IMR-90 (cell line): ENCODE data around the gene MTCH2. TPM values are rescaled to one million over a fixed set of nuclear protein-coding genes. Genes with fewer than 3 reads are reported as not detected.

Experiments used
- ATAC-seq: fragments of 200-7000 bp; cut with Tn5 transposase; 2 replicates; pipeline ENCODE4 v1.9.1; 2020; ENCODE audit warnings: low read depth, mild to moderate bottlenecking, moderate library complexity
- BruUV-seq: library from RNA; stranded (reverse); fragments of 400-500 nt; replicated peaks from 2 replicates; lab custom pipeline; 2021; lab: Mats Ljungman, UMichigan
- CTCF ChIA-PET: fragments of 300-600 bp; formaldehyde crosslinking; extraction: SDS; loops from one replicate; lab custom pipeline; 2021; ENCODE audit warnings: antibody characterized with exemption; lab: Yijun Ruan, JAX
- POLR2A ChIA-PET: fragments of 300-600 bp; sonication (Branson Sonifier 250); formaldehyde crosslinking; loops from one replicate; lab custom pipeline; 2022; ENCODE audit warnings: antibody characterized with exemption; ENCODE audit not compliant: unreplicated experiment; lab: Charles Lee
- DNase-seq: peaks from one replicate; pipeline ENCODE4 v3.0.0; 2013
- H2AFZ ChIP-seq: replicated peaks from 2 replicates; pipeline ENCODE3; 2013; ENCODE audit warnings: low read length, mild to moderate bottlenecking; ENCODE audit not compliant: poor library complexity
- H2AK5ac ChIP-seq: 2 replicates; pipeline ENCODE4 v1.6.1; 2013; ENCODE audit warnings: low read depth, low read length, inconsistent platforms
- H2AK9ac ChIP-seq: replicated peaks from 2 replicates; pipeline ENCODE3; 2013; ENCODE audit warnings: mild to moderate bottlenecking, low read depth, low read length, moderate library complexity; ENCODE audit not compliant: poor library complexity
- H2BK120ac ChIP-seq: 2 replicates; pipeline ENCODE4 v1.6.1; 2013; ENCODE audit warnings: low read depth, low read length, inconsistent platforms
- H2BK15ac ChIP-seq: 3 replicates; pipeline ENCODE4 v1.6.1; 2013; ENCODE audit warnings: low read depth, low read length, inconsistent platforms
- H2BK20ac ChIP-seq: 2 replicates; pipeline ENCODE4 v1.6.1; 2013; ENCODE audit warnings: low read depth, mild to moderate bottlenecking, inconsistent platforms, low read length, moderate library complexity
- H2BK5ac ChIP-seq: 2 replicates; pipeline ENCODE4 v1.6.1; 2013; ENCODE audit warnings: mild to moderate bottlenecking, low read depth, low read length, inconsistent platforms; ENCODE audit not compliant: poor library complexity, severe bottlenecking
- H3K14ac ChIP-seq: replicated peaks from 2 replicates; pipeline ENCODE4 v1.6.1; 2013; ENCODE audit warnings: low read depth, low read length, inconsistent platforms
- H3K18ac ChIP-seq: 2 replicates; pipeline ENCODE4 v1.6.1; 2013; ENCODE audit warnings: low read depth, low read length, control low read depth
- H3K23ac ChIP-seq: 2 replicates; pipeline ENCODE4 v1.6.1; 2013; ENCODE audit warnings: low read depth, low read length, inconsistent platforms
- H3K27ac ChIP-seq: 2 replicates; pipeline ENCODE4 v1.5.1; 2013; ENCODE audit warnings: mild to moderate bottlenecking, control low read depth, low read length; ENCODE audit not compliant: insufficient read depth
- H3K27me3 ChIP-seq: 2 replicates; pipeline ENCODE4 v1.6.1; 2013; ENCODE audit warnings: low read length; ENCODE audit not compliant: control insufficient read depth, insufficient read depth
- H3K36me3 ChIP-seq: 2 replicates; pipeline ENCODE4 v1.6.1; 2013; ENCODE audit warnings: low read length, mixed read lengths; ENCODE audit not compliant: control insufficient read depth, insufficient read depth
- H3K4ac ChIP-seq: 2 replicates; pipeline ENCODE4 v1.6.1; 2013; ENCODE audit warnings: low read depth, low read length, inconsistent platforms
- H3K4me1 ChIP-seq: 2 replicates; pipeline ENCODE4 v1.6.1; 2013; ENCODE audit warnings: low read length, mixed read lengths; ENCODE audit not compliant: control insufficient read depth, insufficient read depth
- H3K4me2 ChIP-seq: 2 replicates; pipeline ENCODE4 v1.6.1; 2013; ENCODE audit warnings: low read depth, mild to moderate bottlenecking, control low read depth, low read length, moderate library complexity
- H3K4me3 ChIP-seq: 2 replicates; pipeline ENCODE4 v1.5.1; 2013; ENCODE audit warnings: low read depth, mild to moderate bottlenecking, control low read depth, low read length, moderate library complexity; ENCODE audit not compliant: insufficient read depth
- H3K56ac ChIP-seq: 2 replicates; pipeline ENCODE4 v1.6.1; 2013; ENCODE audit warnings: low read length, inconsistent platforms; ENCODE audit not compliant: insufficient read depth; ENCODE audit errors: extremely low read depth
- H3K79me1 ChIP-seq, 2 experiments: 2 replicates each; pipeline ENCODE4 v1.6.1; 2013; ENCODE audit warnings: low read length in 2 of 2, inconsistent platforms in 1 of 2, low read depth in 1 of 2
- H3K9ac ChIP-seq: 2 replicates; pipeline ENCODE4 v1.6.1; 2013; ENCODE audit warnings: low read depth, low read length, control low read depth
- H3K9me1 ChIP-seq: 2 replicates; pipeline ENCODE4 v1.6.1; 2013; ENCODE audit warnings: low read length, inconsistent platforms; ENCODE audit not compliant: insufficient read depth
- H3K9me3 ChIP-seq: 2 replicates; pipeline ENCODE4 v1.6.1; 2013; ENCODE audit warnings: low read length; ENCODE audit not compliant: control insufficient read depth, insufficient read depth
- H4K20me1 ChIP-seq: 2 replicates; pipeline ENCODE4 v1.6.1; 2013; ENCODE audit warnings: low read length, inconsistent platforms; ENCODE audit not compliant: insufficient read depth
- H4K5ac ChIP-seq: 2 replicates; pipeline ENCODE4 v1.6.1; 2013; ENCODE audit warnings: mild to moderate bottlenecking, low read depth, low read length, control low read depth
- H4K8ac ChIP-seq, 2 experiments: 2 replicates each; pipeline ENCODE4 v1.6.1; 2013; ENCODE audit warnings: low read depth in 2 of 2, low read length in 2 of 2, control low read depth in 1 of 2, inconsistent platforms in 1 of 2
- H4K91ac ChIP-seq: 2 replicates; pipeline ENCODE4 v1.6.1; 2013; ENCODE audit warnings: low read depth, low read length, inconsistent platforms; ENCODE audit not compliant: insufficient read depth
- BHLHE40 ChIP-seq: fragments of 150-350 bp; IDR thresholded peaks from 2 replicates; pipeline ENCODE4 v1.6.1; 2016; ENCODE audit warnings: mild to moderate bottlenecking, low read depth, low read length
- CHD1 ChIP-seq: IDR thresholded peaks from 2 replicates; pipeline ENCODE4 v1.6.1; 2012; ENCODE audit warnings: low read depth, low read length, improper control_type of control experiment
- MAZ ChIP-seq: IDR thresholded peaks from 2 replicates; pipeline ENCODE4 v1.6.1; 2012; ENCODE audit warnings: low read depth, mild to moderate bottlenecking, low read length, improper control_type of control experiment, moderate library complexity, borderline replicate concordance
- MXI1 ChIP-seq: IDR thresholded peaks from 2 replicates; pipeline ENCODE4 v1.6.1; 2012; ENCODE audit warnings: low read depth, mild to moderate bottlenecking, low read length, moderate library complexity, borderline replicate concordance
- RAD21 ChIP-seq: IDR thresholded peaks from 2 replicates; pipeline ENCODE4 v1.6.1; 2012; ENCODE audit warnings: low read length, improper control_type of control experiment
- RCOR1 ChIP-seq: IDR thresholded peaks from 2 replicates; pipeline ENCODE4 v1.6.1; 2012; ENCODE audit warnings: mild to moderate bottlenecking, low read length, improper control_type of control experiment; ENCODE audit not compliant: insufficient replicate concordance
- RFX5 ChIP-seq: IDR thresholded peaks from 2 replicates; pipeline ENCODE4 v1.8.0; 2012; ENCODE audit warnings: low read depth, mild to moderate bottlenecking, low read length, moderate library complexity
- SMC3 ChIP-seq: fragments of 150-350 bp; IDR thresholded peaks from 2 replicates; pipeline ENCODE4 v1.6.1; 2016; ENCODE audit warnings: low read depth, mild to moderate bottlenecking, antibody characterized with exemption, low read length, moderate library complexity
- WGBS, 2 experiments: methylation state at CpG; one replicate each; pipeline versions ENCODE4 v1.1.5 to v1.1.7; 2013; ENCODE audit warnings: missing lambda C conversion rate in 2 of 2; ENCODE audit not compliant: insufficient read length in 1 of 2; ENCODE audit errors: extremely low coverage in 2 of 2; 5-methylcytosine and 5-hydroxymethylcytosine counted together
- dilution Hi-C: fragments of 300-500 bp; cut with HindIII; formaldehyde crosslinking; loops from one replicate; pipeline ENCODE4 v1.14.3; 2018; ENCODE audit warnings: low sequenced_read_pairs; ENCODE audit not compliant: unreplicated experiment
- in situ Hi-C: fragments of 300-500 bp; cut with MboI; formaldehyde crosslinking; loops from 3 replicates; pipeline ENCODE4 v1.14.3; 2019; ENCODE audit warnings: low sequenced_read_pairs, inconsistent platforms, mixed read lengths
- intact Hi-C: fragments of 100-400 bp; cut with micrococcal nuclease; formaldehyde crosslinking; loops from 2 replicates; pipeline ENCODE4 v1.10.0; 2022
- polyA plus RNA-seq, 3 experiments: library from polyadenylated mRNA; depleted of rRNA; stranded (reverse); fragments of >200 nt; gene quantifications; 2 replicates each; pipeline ENCODE4 v1.2.3, GENCODE V29; 2012; ENCODE audit warnings: low replicate concordance in 1 of 3
- total RNA-seq: library from RNA; depleted of rRNA; stranded (reverse); fragments of >200 nt; gene quantifications from 2 replicates; pipeline ENCODE4 v1.2.3, GENCODE V29; 2012
- TF ChIP-seq, protein P1 (sequence below): fragments of 150-350 bp; IDR thresholded peaks from 2 replicates; pipeline ENCODE4 v1.6.1; 2017; ENCODE audit warnings: mild to moderate bottlenecking, antibody characterized with exemption, low read length, low read depth

MTCH2 gene
- total and polyA plus RNA-seq, 2 of the 4 experiments (the other 2 are of a cell fraction), result 103 to 163 TPM

DNA sequence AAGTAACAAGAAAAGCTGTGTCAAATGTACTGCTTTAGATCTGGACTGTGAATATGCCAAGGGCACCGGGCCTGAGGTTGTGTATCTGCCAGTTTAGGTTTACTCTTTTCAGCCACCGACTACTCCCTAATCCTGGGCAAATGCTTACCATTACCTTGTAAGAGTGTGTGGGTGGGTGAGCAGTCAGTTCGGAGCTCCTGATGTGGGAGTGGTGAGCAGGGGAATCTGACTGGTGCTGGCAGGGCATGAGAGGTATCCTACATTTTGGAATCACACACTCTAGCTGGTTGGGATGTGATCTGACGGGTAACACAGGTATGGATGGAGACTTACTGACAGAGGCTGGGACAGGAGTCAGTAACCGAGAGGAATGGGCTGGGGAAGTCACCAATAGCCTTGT is 58.5 kb downstream of the MTCH2 start:
- in situ Hi-C loops, result no loop called here
- POLR2A ChIA-PET, result no interaction called here
- Histone ChIP-seq H3K27me3 (no peaks in the 10 kb centered on the region; the same call in 1 of the 2 replicates), H3K56ac (no peak overlapping the region), H3K4me1 (peaks cover 2% of the 10 kb centered on the region; the same call in 1 of the 2 replicates), H2BK20ac (no peak overlapping the region; the same call in 1 of the 2 replicates), H3K36me3 (peaks cover 34% of the 10 kb centered on the region), H3K18ac (no peak overlapping the region), H2BK120ac (no peak overlapping the region), H3K14ac (no peak overlapping the region), H4K8ac (no peak overlapping the region), H4K5ac (no peak overlapping the region), H2AK9ac (no peak overlapping the region), H3K9me1 (0 out of 2 replicates have a peak, but pooled peaks cover 5% of the 10 kb centered on the region), H2AK5ac (no peak overlapping the region), H3K79me1 (peaks cover 14 to 29% of the 10 kb centered on the region in 2 experiments; a peak in 3 of 4 replicates), H3K9me3 (no peaks in the 10 kb centered on the region), H3K4ac (no peak overlapping the region), H3K9ac (no peak overlapping the region), H2BK5ac (no peak overlapping the region), H3K4me3 (no peak overlapping the region), H4K20me1 (no peaks in the 10 kb centered on the region), H3K27ac (no peak overlapping the region), H2AFZ (no peak overlapping the region), H3K23ac (no peak overlapping the region), H2BK15ac (no peak overlapping the region), H3K4me2 (no peak overlapping the region), H4K91ac (no peak overlapping the region)
- BruUV-seq, result no TSS peak
- CTCF ChIA-PET, result no interaction called here
- DNase-seq, result no peak
- WGBS, 2 experiments, result 93% methylated on average over 2 of the region's 5 CpGs; no CpG with 5 or more reads in 1 of the 2 experiments
- intact Hi-C loops, result no loop called here
- TF ChIP-seq CHD1 (no peak), MXI1 (no peak), RCOR1 (no peak), BHLHE40 (no peak), RFX5 (no peak), RAD21 (no peak), SMC3 (no peak), MAZ (no peak)
- TF ChIP-seq, protein P1, sequence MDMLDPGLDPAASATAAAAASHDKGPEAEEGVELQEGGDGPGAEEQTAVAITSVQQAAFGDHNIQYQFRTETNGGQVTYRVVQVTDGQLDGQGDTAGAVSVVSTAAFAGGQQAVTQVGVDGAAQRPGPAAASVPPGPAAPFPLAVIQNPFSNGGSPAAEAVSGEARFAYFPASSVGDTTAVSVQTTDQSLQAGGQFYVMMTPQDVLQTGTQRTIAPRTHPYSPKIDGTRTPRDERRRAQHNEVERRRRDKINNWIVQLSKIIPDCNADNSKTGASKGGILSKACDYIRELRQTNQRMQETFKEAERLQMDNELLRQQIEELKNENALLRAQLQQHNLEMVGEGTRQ, result no peak
- ATAC-seq, result no peak
- dilution Hi-C loops, result no loop called here
